Vagina (tissue), 2 donors: ENCODE results near the gene FBXO21. TPM values are rescaled to one million over a fixed set of nuclear protein-coding genes. Genes with fewer than 3 reads are reported as not detected.

Experiments used
- DNase-seq, 2 donors: peaks; one replicate each; pipeline ENCODE4 v3.0.0-alpha.2; 2017; ENCODE audit errors: extremely low spot score in 2 of 2
- H3K27ac ChIP-seq: fragments of 200-600 bp; sonication (generic); one replicate; pipeline ENCODE4 v1.5.1; 2019
- H3K27me3 ChIP-seq: fragments of 200-600 bp; sonication (generic); one replicate; pipeline ENCODE4 v1.5.1; 2019
- H3K36me3 ChIP-seq, 2 donors: fragments of 200-600 bp; sonication (generic); one replicate each; pipeline ENCODE4 v1.5.1; 2017 to 2019
- H3K4me1 ChIP-seq: fragments of 200-600 bp; sonication (generic); one replicate; pipeline ENCODE4 v1.5.1; 2019
- H3K4me3 ChIP-seq, 2 donors: fragments of 200-600 bp; sonication (generic); 1 replicate in 1 of 2; 2 replicates in 1 of 2; pipeline ENCODE4 v1.5.1; 2016 to 2019
- H3K9me3 ChIP-seq: fragments of 200-600 bp; sonication (generic); one replicate; pipeline ENCODE4 v1.5.1; 2019
- CTCF ChIP-seq, 3 experiments: fragments of 450-650 bp in 2 of 3; fragments of 200-600 bp in 1 of 3; sonication (generic) in 1 of 3; IDR thresholded peaks; one replicate each; pipeline ENCODE4 v1.5.1; 2017 to 2019; ENCODE audit warnings: antibody characterized with exemption in 3 of 3, mild to moderate bottlenecking in 2 of 3, moderate library complexity in 2 of 3
- POLR2A ChIP-seq, 2 donors: fragments of 450-650 bp; IDR thresholded peaks; one replicate each; pipeline ENCODE4 v1.6.1; 2017; ENCODE audit warnings: antibody characterized with exemption in 2 of 2, mild to moderate bottlenecking in 2 of 2, moderate library complexity in 2 of 2
- POLR2AphosphoS5 ChIP-seq, 2 donors: sonication (generic); formaldehyde crosslinking; IDR thresholded peaks; one replicate each; pipeline ENCODE4 v1.9.0; 2017; ENCODE audit warnings: antibody characterized with exemption in 2 of 2, mild to moderate bottlenecking in 2 of 2, low read depth in 1 of 2; ENCODE audit not compliant: insufficient read depth in 1 of 2
- intact Hi-C: fragments of 100-400 bp; cut with DNase I; formaldehyde crosslinking; loops from one replicate; pipeline ENCODE4 v1.15.1; 2023
- total RNA-seq: library from RNA; depleted of rRNA; stranded (reverse); fragments of >200 nt; gene quantifications from one replicate; pipeline ENCODE4 v1.2.3, GENCODE V29; 2016

FBXO21 gene
- total RNA-seq, 1 donor from 2014 or later, result 62.4 TPM

- Histone ChIP-seq H3K36me3 (peaks cover 0 to 84% of the 10 kb centered on the region in 2 donors), H3K4me1 (no peaks in the 10 kb centered on the region), H3K27ac (no peak overlapping the region), H3K27me3 (no peaks in the 10 kb centered on the region), H3K9me3 (no peaks in the 10 kb centered on the region), H3K4me3 (no peak overlapping the region)
- intact Hi-C loops, result no loop called here
- no peak for TF ChIP-seq CTCF (IDR thresholded peaks at IDR 0.05)
- no peak for TF ChIP-seq POLR2AphosphoS5 (IDR thresholded peaks at IDR 0.05; ENCODE audit: insufficient read depth in 1 of 2, low read depth in 1 of 2)
- no peak for TF ChIP-seq POLR2A (IDR thresholded peaks at IDR 0.05)
- DNase-seq, result no peak
These were observed 24.2 kb downstream of the FBXO21 start for GRCh38 chr12:117166107-117166506.

- no peak for TF ChIP-seq POLR2A (IDR thresholded peaks at IDR 0.05)
- no peak for TF ChIP-seq POLR2AphosphoS5 (IDR thresholded peaks at IDR 0.05; ENCODE audit: insufficient read depth in 1 of 2, low read depth in 1 of 2)
- TF ChIP-seq CTCF (IDR thresholded peaks at IDR 0.05), result no peak
- Histone ChIP-seq H3K36me3 (peaks cover 0 to 83% of the 10 kb centered on the region in 2 donors), H3K4me1 (no peaks in the 10 kb centered on the region), H3K27me3 (no peaks in the 10 kb centered on the region), H3K9me3 (no peaks in the 10 kb centered on the region), H3K27ac (no peak overlapping the region), H3K4me3 (no peak overlapping the region)
- intact Hi-C loops, result no loop called here
- DNase-seq, result no peak
These were observed 24.9 kb downstream of the FBXO21 start for GRCh38 chr12:117165342-117165741.

GRCh38 chr12:117162633-117163032 is 27.6 kb downstream of the FBXO21 start:
- DNase-seq, result no peak
- TF ChIP-seq POLR2AphosphoS5 (IDR thresholded peaks at IDR 0.05; ENCODE audit: insufficient read depth in 1 of 2, low read depth in 1 of 2), result no peak
- no peak for TF ChIP-seq POLR2A (IDR thresholded peaks at IDR 0.05)
- no peak for TF ChIP-seq CTCF (IDR thresholded peaks at IDR 0.05)
- no peaks in the 10 kb centered on the region for H3K27me3 ChIP-seq
- no peak overlapping the region for H3K27ac ChIP-seq
- H3K4me1 ChIP-seq, result no peaks in the 10 kb centered on the region
- no peaks in the 10 kb centered on the region for H3K9me3 ChIP-seq
- intact Hi-C loops, result no loop called here
- H3K4me3 ChIP-seq, result no peak overlapping the region
- H3K36me3 ChIP-seq, result peaks cover 0 to 84% of the 10 kb centered on the region in 2 donors

- Histone ChIP-seq H3K4me3 (no peak overlapping the region), H3K9me3 (no peaks in the 10 kb centered on the region), H3K4me1 (no peaks in the 10 kb centered on the region), H3K27me3 (no peaks in the 10 kb centered on the region), H3K36me3 (peaks cover 0 to 79% of the 10 kb centered on the region in 2 donors), H3K27ac (no peak overlapping the region)
- TF ChIP-seq POLR2AphosphoS5 (IDR thresholded peaks at IDR 0.05; ENCODE audit: insufficient read depth in 1 of 2, low read depth in 1 of 2) (no peak), POLR2A (IDR thresholded peaks at IDR 0.05) (no peak), CTCF (IDR thresholded peaks at IDR 0.05) (no peak)
- intact Hi-C loops, result no loop called here
- no peak for DNase-seq
These were observed 28.1 kb downstream of the FBXO21 start for GRCh38 chr12:117162167-117162539.

- no peaks in the 10 kb centered on the region for H3K27me3 ChIP-seq
These were observed 28.7 kb downstream of the FBXO21 start for GRCh38 chr12:117161460-117162166.

More at GRCh38 chr12:117161460-117162166, 28.7 kb downstream of the FBXO21 start:
- H3K4me1 ChIP-seq, result no peaks in the 10 kb centered on the region
- TF ChIP-seq CTCF (IDR thresholded peaks at IDR 0.05) (no peak), POLR2A (IDR thresholded peaks at IDR 0.05) (no peak), POLR2AphosphoS5 (IDR thresholded peaks at IDR 0.05; ENCODE audit: insufficient read depth in 1 of 2, low read depth in 1 of 2) (no peak)
- no peaks in the 10 kb centered on the region for H3K9me3 ChIP-seq
- no peak overlapping the region for H3K4me3 ChIP-seq
- peaks cover 0 to 76% of the 10 kb centered on the region in 2 donors for H3K36me3 ChIP-seq
- no peak overlapping the region for H3K27ac ChIP-seq
- no peak for DNase-seq
- intact Hi-C loops, result no loop called here
